Uterus (tissue), 2 donors: ENCODE results near the gene SLC39A13.

ENCODE experiments used
- POLR2A ChIP-seq, 2 donors: fragments of 450-650 bp; IDR thresholded peaks; one replicate each; pipeline ENCODE4 v1.6.1; 2016; ENCODE audit warnings: antibody characterized with exemption in 2 of 2, mild to moderate bottlenecking in 1 of 2, moderate library complexity in 1 of 2
- TF ChIP-seq, protein P1 (sequence below), 4 experiments: fragments of 200-600 bp in 2 of 4; fragments of 450-650 bp in 2 of 4; sonication (generic) in 2 of 4; IDR thresholded peaks; one replicate each; pipeline ENCODE4 v1.5.1; 2016 to 2019; ENCODE audit warnings: antibody characterized with exemption in 4 of 4, mild to moderate bottlenecking in 2 of 4, moderate library complexity in 1 of 4

DNA sequence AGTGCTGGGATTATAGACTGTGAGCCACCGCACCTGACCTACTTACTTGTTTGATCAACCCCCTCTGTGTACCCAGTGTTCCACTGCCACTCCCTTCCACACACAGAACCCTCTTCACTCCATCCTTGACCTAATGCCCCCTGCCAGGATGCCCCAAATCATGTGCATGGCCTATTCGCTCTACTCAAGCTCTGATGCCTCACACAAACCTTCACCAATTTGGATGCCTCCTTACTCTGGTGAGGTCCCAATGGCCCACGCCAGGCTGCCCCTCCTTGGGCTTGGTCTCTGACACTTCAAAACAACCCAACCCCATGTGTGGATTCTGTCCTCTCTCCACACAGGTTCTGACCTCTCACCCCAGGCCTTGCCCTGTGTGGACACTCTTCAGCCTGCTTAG is 27.3 kb downstream of the SLC39A13 start:
- TF ChIP-seq, protein P1, sequence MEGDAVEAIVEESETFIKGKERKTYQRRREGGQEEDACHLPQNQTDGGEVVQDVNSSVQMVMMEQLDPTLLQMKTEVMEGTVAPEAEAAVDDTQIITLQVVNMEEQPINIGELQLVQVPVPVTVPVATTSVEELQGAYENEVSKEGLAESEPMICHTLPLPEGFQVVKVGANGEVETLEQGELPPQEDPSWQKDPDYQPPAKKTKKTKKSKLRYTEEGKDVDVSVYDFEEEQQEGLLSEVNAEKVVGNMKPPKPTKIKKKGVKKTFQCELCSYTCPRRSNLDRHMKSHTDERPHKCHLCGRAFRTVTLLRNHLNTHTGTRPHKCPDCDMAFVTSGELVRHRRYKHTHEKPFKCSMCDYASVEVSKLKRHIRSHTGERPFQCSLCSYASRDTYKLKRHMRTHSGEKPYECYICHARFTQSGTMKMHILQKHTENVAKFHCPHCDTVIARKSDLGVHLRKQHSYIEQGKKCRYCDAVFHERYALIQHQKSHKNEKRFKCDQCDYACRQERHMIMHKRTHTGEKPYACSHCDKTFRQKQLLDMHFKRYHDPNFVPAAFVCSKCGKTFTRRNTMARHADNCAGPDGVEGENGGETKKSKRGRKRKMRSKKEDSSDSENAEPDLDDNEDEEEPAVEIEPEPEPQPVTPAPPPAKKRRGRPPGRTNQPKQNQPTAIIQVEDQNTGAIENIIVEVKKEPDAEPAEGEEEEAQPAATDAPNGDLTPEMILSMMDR (IDR thresholded peaks at IDR 0.05) = no peak
- no peak for TF ChIP-seq POLR2A (IDR thresholded peaks at IDR 0.05)
